CD4-positive, alpha-beta T cell treated with Interleukin-12 subunit alpha and Interleukin-12 subunit beta, for 1 hour (primary cell): Measurements from ENCODE around the gene FES.
"Not testable (repeated sequence)": the region's sequence is repeated elsewhere in the genome, so short reads cannot be mapped to it uniquely, and the experiment has no call there.

Experiments used
- DNase-seq: peaks from one replicate; pipeline ENCODE4 v3.0.0-alpha.2; 2020

FES gene

GRCh38 chr15:90883976-90884718 lies at the start of gene FES:
TSS of gene FES (plus strand) at chr15:90884504. CDS start at chr15:90885046, 542 bp downstream.
- DNase-seq: no peak

- DNase-seq: no peak
Measured at GRCh38 chr15:90834626-90835025, 49.7 kb upstream of the FES start.

DNA sequence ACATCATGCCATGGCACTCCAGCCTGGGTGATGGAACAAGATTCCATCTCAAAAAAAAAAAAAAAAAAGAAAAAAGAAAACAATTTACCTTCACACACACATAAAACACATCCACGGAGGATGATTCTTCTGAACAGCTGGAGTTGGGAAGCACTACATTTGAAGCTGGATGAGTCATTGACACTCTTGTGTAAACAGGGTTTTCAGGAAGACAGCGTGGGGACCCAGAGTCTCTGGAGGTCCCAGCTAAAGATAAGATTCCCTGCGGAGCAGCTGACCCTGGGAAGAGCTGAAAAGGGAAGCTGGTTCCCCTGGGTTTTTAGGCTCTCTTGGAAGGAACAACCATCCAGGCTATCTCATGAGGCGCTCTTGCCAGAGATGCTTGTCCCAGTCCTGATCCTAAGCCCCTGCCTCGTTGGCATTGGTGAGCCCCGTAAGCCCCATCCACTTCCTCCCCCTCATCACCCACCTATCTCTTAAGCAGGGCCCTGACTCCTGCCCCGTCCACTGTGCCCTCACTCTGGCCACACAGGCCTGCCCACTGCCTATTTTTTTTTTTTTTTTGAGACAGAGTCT lies 47.9 kb upstream of the FES start:
- no peak for DNase-seq

DNA sequence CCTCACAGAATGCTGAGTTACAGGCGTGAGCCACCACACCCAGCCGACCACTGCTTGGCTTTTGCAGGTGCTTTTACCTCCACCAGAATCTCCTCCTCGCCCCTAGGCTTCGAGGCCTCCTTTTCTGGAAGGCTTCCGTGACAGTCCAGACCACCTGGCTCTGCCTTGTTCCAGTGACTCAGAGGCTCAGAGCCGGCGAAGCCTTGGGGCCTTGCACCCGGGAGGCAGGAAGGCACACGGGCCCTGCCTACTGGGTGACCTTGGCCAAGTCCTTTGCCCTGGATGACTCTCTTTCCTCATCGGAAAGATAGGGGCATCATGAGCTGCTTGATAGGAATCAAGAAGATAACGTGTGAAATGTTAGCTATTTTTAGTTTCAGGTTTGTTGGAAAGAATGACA lies 47.2 kb upstream of the FES start:
- no peak for DNase-seq

- peak; percentile 84 for DNase-seq
Measured at GRCh38 chr15:90838139-90838538, 46.2 kb upstream of the FES start.

- no peak for DNase-seq
Measured at GRCh38 chr15:90838544-90838943, 45.8 kb upstream of the FES start.

- DNase-seq: no peak
Measured at GRCh38 chr15:90839187-90840071, 44.9 kb upstream of the FES start.

- no peak for DNase-seq
Measured at GRCh38 chr15:90840157-90840855, 44.0 kb upstream of the FES start.

DNA sequence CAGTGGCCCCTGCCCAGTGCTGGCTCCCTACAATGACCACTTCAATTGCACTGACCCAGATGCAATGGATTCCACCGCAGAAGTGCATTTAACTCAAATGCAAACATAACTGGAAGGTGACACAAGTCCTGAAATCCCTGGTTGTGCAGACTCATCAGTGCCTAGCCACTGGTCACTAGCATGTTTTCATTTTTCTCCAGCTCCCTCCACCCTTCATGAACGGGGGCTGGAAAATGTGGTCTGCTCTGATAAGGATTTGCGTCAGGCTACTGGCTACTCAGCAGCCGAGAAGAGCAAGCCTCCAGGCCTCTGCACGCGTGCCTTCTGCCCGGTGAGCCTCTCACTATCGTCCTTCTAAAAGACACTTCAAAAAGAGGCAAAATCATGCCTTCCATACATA lies 43.4 kb upstream of the FES start:
- no peak for DNase-seq

DNA sequence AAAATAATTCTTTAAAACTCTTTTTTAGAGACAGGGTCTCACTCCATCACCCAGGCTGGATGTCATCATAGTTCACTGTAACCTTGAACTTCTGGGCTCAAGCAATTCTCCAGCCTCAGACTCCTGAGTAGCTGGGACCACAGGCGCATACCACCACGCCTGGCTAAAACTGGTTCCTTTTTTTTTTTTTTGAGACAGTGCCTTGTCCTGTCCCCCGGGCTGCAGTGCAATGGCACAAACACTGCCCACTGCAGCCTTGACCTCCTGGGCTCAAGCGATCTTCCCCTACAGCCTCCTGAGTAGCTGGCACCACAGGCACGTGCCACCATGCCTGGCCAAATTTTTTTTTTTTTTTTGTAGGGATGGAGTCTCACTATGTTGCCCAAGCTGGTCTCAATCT lies 39.6 kb upstream of the FES start:
- DNase-seq: no peak

- peak; percentile 18 for DNase-seq
Measured at GRCh38 chr15:90845201-90845949, 38.9 kb upstream of the FES start.

GRCh38 chr15:90849424-90849823 lies 34.9 kb upstream of the FES start:
- not testable (repeated sequence) for DNase-seq

DNA sequence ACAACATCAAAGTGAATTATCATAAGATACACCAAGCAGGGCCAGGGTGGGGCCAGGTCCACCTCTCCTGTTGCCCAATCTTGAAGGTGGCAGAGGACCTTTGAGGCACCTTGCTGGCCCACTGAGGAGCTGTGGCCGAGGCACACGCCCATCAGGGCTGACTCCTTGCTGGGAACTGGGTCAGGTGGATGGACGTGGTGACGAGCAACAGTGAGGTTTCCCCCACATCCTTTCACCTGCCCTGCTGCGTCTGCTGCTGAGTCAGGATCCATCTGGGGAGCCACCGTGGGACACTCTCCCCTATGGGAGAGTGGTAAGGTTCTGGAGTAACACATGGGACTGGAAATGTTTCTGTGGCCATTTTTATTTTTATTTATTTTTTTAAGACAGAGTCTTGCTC lies 33.2 kb upstream of the FES start:
- peak; percentile 51 for DNase-seq

- no peak for DNase-seq
Measured at GRCh38 chr15:90851940-90852339, 32.4 kb upstream of the FES start.

DNA sequence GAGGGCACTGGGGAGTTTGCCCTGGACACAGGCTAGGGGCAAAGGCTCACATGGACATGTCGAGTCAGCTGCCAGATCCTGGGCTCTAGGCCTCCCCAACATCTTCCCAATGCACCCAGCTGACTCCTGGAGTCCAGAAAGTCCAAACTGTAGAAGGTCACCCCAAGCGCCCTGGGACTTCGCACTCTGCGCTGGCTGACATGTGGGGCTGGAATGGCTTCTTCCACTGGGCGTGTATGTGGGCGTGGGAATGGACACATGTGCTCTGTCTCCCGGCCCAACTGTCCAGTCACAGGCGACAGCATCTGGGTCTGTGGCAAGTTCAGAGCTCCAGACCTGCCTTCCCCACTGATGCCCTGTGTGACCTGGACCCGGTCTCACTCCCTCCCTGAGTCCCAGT lies 29.2 kb upstream of the FES start:
- DNase-seq: no peak

GRCh38 chr15:90857337-90857736 lies 27.0 kb upstream of the FES start:
- DNase-seq: no peak

DNA sequence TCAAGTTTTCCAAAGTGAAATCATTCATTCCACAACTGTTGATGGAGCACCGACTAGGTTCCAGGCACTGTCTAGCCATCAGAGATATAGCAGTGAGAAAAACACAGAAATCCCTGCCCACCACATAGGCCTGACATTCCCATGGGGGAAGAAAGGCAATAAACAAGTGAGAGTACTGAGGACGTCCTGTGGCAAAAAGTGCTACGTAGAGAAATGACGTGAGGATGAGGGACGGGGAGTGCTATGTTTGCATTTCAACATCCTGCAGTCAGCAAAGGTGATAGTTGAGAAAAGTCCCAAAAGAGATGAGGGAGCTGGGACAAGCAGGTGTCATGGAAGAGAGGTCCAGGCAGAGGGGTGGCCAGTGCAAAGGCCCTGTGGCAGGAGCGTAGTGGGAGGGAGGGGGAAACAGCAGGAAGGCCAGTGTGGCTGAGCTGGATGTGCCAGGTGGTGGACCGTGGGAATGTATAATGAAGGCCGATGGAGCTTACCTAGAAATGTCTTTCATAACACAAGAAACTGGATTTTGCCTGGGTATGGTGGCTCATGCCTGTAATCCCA lies 26.3 kb upstream of the FES start:
- no peak for DNase-seq

DNA sequence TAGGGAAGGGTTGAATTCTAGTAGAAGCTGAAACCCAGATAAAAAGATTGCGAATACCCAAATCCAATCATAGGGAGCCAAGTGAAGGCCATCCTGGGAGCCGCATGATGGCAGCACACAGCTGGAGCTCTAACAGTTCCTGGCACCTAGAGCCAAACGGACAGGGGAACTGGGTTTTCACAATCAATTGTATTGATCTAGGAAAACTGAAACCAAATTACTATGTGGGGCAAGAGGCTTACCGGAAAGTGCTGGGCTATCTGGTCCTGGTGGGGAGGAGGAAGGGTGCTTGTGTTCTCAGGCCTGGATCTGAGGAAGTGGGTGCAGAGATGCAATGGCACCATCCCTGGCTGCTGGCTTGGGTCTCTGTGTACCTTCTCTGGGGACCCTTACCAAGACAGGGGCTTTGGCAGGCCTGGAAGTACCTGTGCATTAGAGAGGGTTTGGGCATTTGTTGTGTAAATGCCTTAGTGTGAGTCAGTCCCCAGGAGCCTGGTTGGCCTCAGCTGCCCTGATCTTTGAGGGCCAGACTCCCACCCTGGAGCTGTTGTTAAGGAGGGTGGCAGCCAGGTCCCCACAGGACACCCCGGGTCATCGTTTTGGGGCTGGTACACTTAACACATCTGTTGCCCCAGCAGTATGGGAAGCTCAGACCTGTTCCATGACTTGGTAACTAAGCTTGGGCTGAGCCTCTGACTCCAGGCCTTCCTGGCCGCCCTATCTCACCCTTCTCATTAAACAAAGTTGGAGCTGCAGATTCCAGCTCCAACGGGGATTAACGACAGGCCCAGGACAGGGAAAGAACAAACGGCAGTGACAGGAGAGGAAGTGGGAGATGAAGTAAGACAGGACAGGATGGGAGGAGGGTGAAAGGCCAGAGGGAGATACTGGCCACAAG lies 24.8 kb upstream of the FES start:
- DNase-seq: no peak

DNA sequence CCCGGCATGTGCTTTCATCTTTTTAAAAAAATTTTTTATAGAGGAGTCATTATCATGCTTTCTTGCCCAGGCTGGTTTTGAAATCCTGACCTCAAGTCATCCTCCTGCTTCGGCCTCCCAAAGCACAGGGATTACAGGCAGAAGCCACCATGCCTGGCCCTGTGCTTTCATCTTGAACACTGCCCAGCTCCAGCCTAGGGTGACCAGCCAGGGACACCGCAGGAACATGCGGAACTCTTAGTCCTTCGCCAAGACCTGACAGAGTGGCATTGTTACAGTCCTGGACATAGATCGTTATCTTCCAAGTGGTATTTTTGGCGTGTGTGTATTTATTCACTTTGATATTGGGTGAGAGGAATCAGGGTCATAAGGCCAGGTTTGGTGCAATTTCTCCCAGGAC lies 23.9 kb upstream of the FES start:
- DNase-seq: no peak

DNA sequence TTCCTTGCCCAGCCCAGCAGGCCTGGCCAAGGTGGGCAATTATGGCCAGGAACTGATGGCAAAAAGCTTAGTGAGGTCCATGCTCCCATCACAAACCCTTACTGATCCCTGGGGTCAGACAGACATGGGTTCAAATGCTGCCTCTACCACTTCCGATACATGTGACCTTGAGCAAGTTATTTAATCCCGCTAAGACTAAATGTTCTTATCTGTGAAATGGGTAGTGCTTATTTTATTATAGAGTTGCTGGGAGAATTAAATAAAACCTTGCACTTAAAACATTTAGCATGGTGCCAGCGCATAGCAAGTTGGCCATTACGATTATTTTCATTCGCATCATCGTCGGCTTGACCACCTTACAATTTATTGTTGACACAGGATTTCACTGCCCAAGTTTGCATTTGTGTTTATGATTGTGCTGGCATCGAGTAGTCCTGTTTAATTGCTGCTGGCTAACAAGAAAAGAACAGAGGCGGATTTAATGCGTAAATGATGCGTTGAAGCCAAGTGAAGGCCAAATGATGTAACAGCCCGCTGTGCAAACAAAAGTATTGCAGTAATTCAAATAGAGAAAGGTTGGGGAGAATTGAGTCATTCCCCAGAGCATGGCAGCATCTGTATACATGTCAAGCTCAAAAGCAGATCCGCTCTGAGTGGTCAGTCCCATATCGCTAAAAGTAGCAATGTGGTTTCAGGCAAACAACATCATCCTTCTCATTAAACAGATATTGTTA lies 23.2 kb upstream of the FES start:
- DNase-seq: no peak
